ENCODE measurements around the gene SPPL2C.

DNA sequence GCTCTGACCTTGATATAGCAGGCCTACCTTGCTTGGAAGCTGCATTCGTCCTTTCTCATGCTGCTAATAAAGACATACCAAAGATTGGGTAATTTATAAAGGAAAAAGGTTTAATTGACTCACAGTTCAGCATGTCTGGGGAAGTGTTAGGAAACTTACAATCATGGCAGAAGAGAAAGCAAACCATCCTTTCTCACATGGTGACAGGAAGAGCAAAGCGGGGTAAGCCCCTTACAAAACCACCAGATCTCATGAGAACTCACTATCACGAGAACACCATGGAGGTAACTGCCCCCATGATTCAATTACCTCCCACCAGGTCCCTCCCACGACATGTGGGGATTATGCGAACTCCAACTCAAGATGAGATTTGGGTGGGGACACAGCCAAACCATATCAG, 43.7 kb downstream of the SPPL2C start:
- TF ChIP-seq POLR2AphosphoS5 (IDR thresholded peaks at IDR 0.05; ENCODE audit: borderline replicate concordance, low read depth, low read length) (no peak), EZH2 (IDR thresholded peaks at IDR 0.05) (no peak)

All from SK-N-MC (cell line).